K562 (cell line): Measurements from ENCODE around the gene TSPAN32. TPM values are rescaled to one million over a fixed set of nuclear protein-coding genes. Genes with fewer than 3 reads are reported as not detected.

ENCODE experiments used
- ARID3B ChIP-seq: fragments of 250-450 bp; sonication (Bioruptor Pico); IDR thresholded peaks from 2 replicates; pipeline ENCODE4 v1.4.0; 2020; ENCODE audit warnings: borderline replicate concordance
- BACH1 ChIP-seq: fragments of 200-800 bp; sonication (Bioruptor generic); IDR thresholded peaks from 2 replicates; pipeline ENCODE4 v1.6.1; 2016; ENCODE audit warnings: missing genetic modification characterization, missing compliant biosample characterization
- CREB5 ChIP-seq: fragments of 250-450 bp; sonication (Bioruptor Pico); IDR thresholded peaks from 2 replicates; pipeline ENCODE4 v1.5.0; 2020; ENCODE audit warnings: mild to moderate bottlenecking
- GABPA ChIP-seq: fragments of 200-800 bp; sonication (Bioruptor generic); conservative IDR thresholded peaks from 2 replicates; pipeline ENCODE4 v1.6.1; 2016; ENCODE audit warnings: low read depth, missing genetic modification characterization, missing compliant biosample characterization
- HES1 ChIP-seq: fragments of 450-650 bp; IDR thresholded peaks from 2 replicates; pipeline ENCODE4 v1.6.1; 2016; ENCODE audit warnings: low read depth, mild to moderate bottlenecking, moderate library complexity
- JUN ChIP-seq, 2 experiments: sonication (generic) in 1 of 2; formaldehyde crosslinking in 1 of 2; IDR thresholded peaks; 2 replicates each; pipeline versions ENCODE4 v1.6.1 to v1.8.0; 2012 to 2022; ENCODE audit warnings: borderline replicate concordance in 2 of 2, mild to moderate bottlenecking in 2 of 2, improper control_type of control experiment in 1 of 2, low read depth in 1 of 2, low read length in 1 of 2, missing genetic modification reagents in 1 of 2
- MED1 ChIP-seq: sonication (generic); formaldehyde crosslinking; IDR thresholded peaks from 2 replicates; pipeline ENCODE4 v1.8.1; 2023; ENCODE audit warnings: missing genetic modification reagents, borderline replicate concordance
- MTF1 ChIP-seq: fragments of 250-450 bp; sonication (Bioruptor Pico); IDR thresholded peaks from 2 replicates; pipeline ENCODE4 v1.9.0; 2021; ENCODE audit warnings: moderate library complexity, mild to moderate bottlenecking, inconsistent platforms, borderline replicate concordance
- PHF20 ChIP-seq: fragments of 450-650 bp; IDR thresholded peaks from 2 replicates; pipeline ENCODE4 v1.6.1; 2018; ENCODE audit not compliant: partially characterized antibody
- PRMT5 ChIP-seq: sonication (generic); formaldehyde crosslinking; IDR thresholded peaks from 2 replicates; pipeline ENCODE4 v1.5.0; 2020; ENCODE audit warnings: missing genetic modification reagents
- SIN3B ChIP-seq: fragments of 450-650 bp; IDR thresholded peaks from 2 replicates; pipeline ENCODE4 v1.6.1; 2017; ENCODE audit warnings: low read depth, mild to moderate bottlenecking, moderate library complexity
- SNRNP70 ChIP-seq: fragments of 200-400 bp; formaldehyde crosslinking; optimal IDR thresholded peaks from 2 replicates; pipeline ENCODE3; 2017; ENCODE audit warnings: low read depth, low read length
- ZC3H8 ChIP-seq: fragments of 450-650 bp; IDR thresholded peaks from 2 replicates; pipeline ENCODE4 v1.6.1; 2017
- ZNF316 ChIP-seq: fragments of 450-650 bp; IDR thresholded peaks from 2 replicates; pipeline ENCODE4 v1.6.1; 2016
- polyA plus RNA-seq, 8 experiments: library from polyadenylated mRNA; depleted of rRNA in 4 of 8; stranded (reverse) in 5 of 8; unstranded in 3 of 8; fragments of >200 nt; fragmentation: Nextera tagmentation in 2 of 8; fragmentation: Illumina TruSeq in 1 of 8; extraction: Ambion mirVana in 2 of 8; extraction: Trizol in 1 of 8; gene quantifications; 2 replicates each; pipeline versions ENCODE4 v1.2.1 to v1.2.3, GENCODE V29; 2011 to 2014; ENCODE audit warnings: inconsistent platforms in 1 of 8, missing spikeins in 1 of 8
- total RNA-seq, 7 experiments: library from RNA; depleted of rRNA in 6 of 7; stranded (reverse); fragments of >200 nt in 6 of 7; fragmentation: Illumina TruSeq in 2 of 7; extraction: Trizol in 2 of 7; gene quantifications; 2 replicates each; pipeline versions ENCODE4 v1.2.1 to v1.2.3, GENCODE V29; 2011 to 2021; ENCODE audit warnings: low replicate concordance in 1 of 7
- TF ChIP-seq, protein P1 (sequence below), 3 experiments: IDR thresholded peaks in 2 of 3; conservative IDR thresholded peaks in 1 of 3; 2 replicates each; pipeline ENCODE4 v1.5.1; 2011 to 2012; ENCODE audit warnings: low read length in 3 of 3, mild to moderate bottlenecking in 3 of 3, control low read depth in 2 of 3, improper control_type of control experiment in 1 of 3, inconsistent platforms in 1 of 3, low read depth in 1 of 3, mixed read lengths in 1 of 3, moderate library complexity in 1 of 3; ENCODE audit not compliant: insufficient read depth in 2 of 3
- TF ChIP-seq, protein P2 (sequence below): IDR thresholded peaks from 3 replicates; pipeline ENCODE4 v1.6.1; 2011; ENCODE audit warnings: borderline replicate concordance, mild to moderate bottlenecking; ENCODE audit not compliant: insufficient read length, insufficient read depth
- TF ChIP-seq, protein P3 (sequence below): fragments of 250-450 bp; sonication (Bioruptor Pico); IDR thresholded peaks from 2 replicates; pipeline ENCODE4 v1.4.0; 2020

Gene TSPAN32
- total and polyA plus RNA-seq, 9 of the 15 experiments (the other 6 are each of a cell fraction or from before 2014, with no cell fraction given), result 0.21 to 7.3 (median 2.6) TPM

GRCh38 chr11:2269601-2270321, 32.1 kb upstream of the TSPAN32 start (continued):
- TF ChIP-seq MTF1 (CRISPR knock-in tag), result no peak
- TF ChIP-seq BACH1, result no peak
- no peak for TF ChIP-seq ZNF316
- TF ChIP-seq PRMT5 (CRISPR knock-in tag), result no peak
- TF ChIP-seq, protein P1, sequence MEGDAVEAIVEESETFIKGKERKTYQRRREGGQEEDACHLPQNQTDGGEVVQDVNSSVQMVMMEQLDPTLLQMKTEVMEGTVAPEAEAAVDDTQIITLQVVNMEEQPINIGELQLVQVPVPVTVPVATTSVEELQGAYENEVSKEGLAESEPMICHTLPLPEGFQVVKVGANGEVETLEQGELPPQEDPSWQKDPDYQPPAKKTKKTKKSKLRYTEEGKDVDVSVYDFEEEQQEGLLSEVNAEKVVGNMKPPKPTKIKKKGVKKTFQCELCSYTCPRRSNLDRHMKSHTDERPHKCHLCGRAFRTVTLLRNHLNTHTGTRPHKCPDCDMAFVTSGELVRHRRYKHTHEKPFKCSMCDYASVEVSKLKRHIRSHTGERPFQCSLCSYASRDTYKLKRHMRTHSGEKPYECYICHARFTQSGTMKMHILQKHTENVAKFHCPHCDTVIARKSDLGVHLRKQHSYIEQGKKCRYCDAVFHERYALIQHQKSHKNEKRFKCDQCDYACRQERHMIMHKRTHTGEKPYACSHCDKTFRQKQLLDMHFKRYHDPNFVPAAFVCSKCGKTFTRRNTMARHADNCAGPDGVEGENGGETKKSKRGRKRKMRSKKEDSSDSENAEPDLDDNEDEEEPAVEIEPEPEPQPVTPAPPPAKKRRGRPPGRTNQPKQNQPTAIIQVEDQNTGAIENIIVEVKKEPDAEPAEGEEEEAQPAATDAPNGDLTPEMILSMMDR (IDR thresholded peaks at IDR 0.05 in 2 of 3, conservative IDR thresholded peaks at IDR 0.05 in 1 of 3; ENCODE audit: insufficient read depth in 2 of 3, low read depth in 1 of 3, low read length in 3 of 3), result peak in 1 of 3 experiments; percentile 47; a peak in 3 of 6 replicates
- TF ChIP-seq MED1 (CRISPR knock-in tag), result no peak
- no peak for TF ChIP-seq CREB5
- no peak for TF ChIP-seq PHF20
- no peak for TF ChIP-seq ZC3H8
- TF ChIP-seq, protein P2, sequence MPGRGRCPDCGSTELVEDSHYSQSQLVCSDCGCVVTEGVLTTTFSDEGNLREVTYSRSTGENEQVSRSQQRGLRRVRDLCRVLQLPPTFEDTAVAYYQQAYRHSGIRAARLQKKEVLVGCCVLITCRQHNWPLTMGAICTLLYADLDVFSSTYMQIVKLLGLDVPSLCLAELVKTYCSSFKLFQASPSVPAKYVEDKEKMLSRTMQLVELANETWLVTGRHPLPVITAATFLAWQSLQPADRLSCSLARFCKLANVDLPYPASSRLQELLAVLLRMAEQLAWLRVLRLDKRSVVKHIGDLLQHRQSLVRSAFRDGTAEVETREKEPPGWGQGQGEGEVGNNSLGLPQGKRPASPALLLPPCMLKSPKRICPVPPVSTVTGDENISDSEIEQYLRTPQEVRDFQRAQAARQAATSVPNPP, result no peak
- no peak for TF ChIP-seq SIN3B
- TF ChIP-seq, protein P3, sequence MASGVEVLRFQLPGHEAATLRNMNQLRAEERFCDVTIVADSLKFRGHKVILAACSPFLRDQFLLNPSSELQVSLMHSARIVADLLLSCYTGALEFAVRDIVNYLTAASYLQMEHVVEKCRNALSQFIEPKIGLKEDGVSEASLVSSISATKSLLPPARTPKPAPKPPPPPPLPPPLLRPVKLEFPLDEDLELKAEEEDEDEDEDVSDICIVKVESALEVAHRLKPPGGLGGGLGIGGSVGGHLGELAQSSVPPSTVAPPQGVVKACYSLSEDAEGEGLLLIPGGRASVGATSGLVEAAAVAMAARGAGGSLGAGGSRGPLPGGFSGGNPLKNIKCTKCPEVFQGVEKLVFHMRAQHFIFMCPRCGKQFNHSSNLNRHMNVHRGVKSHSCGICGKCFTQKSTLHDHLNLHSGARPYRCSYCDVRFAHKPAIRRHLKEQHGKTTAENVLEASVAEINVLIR (CRISPR knock-in tag), result no peak
- 0 out of 2 replicates have a peak, but pooled peaks have one; percentile 7 for TF ChIP-seq GABPA (tag)
- TF ChIP-seq ARID3B (CRISPR knock-in tag), result no peak
- TF ChIP-seq JUN (IDR thresholded peaks at IDR 0.05; ENCODE audit: borderline replicate concordance, low read depth, low read length), result no peak
- peak; percentile 94 for TF ChIP-seq JUN (CRISPR knock-in tag; IDR thresholded peaks at IDR 0.05; ENCODE audit: borderline replicate concordance)
- TF ChIP-seq SNRNP70, result no peak
- no peak for TF ChIP-seq HES1
